ENCODE measurements around the gene WWOX.

WWOX gene

DNA sequence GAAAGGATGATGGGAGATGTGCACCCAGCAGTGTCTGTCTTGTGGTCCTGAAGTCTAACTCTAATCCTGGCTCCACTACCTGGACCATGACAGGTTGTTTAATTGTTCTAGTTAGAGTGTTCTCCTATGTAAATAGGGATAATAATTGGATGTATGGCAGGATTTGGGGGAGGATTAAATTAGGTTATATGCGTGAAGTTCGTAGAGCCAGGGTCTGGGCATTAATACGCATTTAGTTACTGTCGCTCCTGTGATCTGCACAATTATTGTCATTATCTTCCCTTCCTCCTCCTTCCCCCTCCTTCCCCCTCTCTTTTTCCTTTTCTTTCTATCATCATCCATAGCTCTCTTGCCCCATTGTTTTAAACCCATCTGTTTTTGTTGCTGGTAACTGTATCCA is 210.3 kb downstream of the WWOX start:
- no peak for DNase-seq

DNA sequence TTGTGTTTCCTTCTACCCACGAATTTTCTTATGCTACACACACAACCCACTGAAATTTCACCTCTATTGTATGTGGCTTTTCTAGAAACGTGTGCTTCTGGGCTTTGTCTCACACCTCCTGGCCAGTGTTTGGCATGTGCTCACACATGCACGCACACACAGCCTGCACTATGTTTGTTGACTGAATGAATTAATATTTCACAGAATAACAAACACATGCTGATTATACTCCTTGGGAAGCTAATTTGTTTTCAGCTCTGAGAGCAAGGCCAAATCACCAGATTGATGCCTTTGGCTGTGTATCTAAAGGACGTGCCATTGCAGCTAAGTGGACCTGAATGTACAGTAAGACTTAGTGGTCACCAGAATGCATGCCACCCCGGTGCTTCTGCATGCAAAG is 210.7 kb downstream of the WWOX start:
- no peak for DNase-seq

- no peak for DNase-seq
Observed at GRCh38 chr16:78310990-78311561, 211.6 kb downstream of the WWOX start.

DNA sequence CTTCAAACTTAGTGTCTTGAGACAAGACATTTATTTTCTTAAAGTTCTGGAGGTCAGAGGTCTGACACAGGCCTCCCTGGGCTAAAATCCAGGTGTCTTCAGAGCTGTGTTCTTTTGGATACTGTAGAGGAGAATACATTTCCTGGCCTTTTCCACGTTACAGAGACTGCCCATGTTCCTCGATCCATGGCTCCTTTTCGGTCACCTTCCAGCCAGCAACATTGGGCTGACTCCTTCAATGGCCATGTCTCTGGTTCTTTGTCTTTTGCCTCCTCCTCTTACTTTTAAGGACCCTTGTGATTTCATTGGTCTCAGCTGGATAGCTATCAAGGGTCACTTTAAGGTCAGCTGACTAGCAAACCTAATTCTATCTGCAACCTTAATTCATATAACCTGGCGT is 212.4 kb downstream of the WWOX start:
- DNase-seq: no peak

- no peak for DNase-seq
Observed at GRCh38 chr16:78317564-78318240, 218.2 kb downstream of the WWOX start.

GRCh38 chr16:78321620-78322360 is 222.3 kb downstream of the WWOX start:
- DNase-seq: no peak

DNA sequence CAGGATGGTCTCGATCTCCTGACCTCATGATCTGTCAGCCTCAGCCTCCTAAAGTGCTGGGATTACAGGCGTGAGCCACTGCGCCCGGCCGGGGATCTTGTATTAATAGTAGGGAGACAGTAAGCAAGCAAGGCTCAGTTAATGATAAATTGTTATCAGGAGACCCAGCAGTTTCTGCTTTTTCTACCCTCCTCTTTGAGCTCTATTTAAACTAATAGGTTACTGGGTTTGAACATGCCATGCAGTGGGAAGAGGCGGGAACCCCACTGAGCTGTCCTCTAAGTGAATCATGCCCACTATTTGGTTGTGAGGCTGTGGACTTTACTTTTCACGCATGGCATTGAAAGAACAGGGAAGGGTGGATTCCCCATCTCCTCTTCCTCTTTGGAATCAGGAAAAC is 223.9 kb downstream of the WWOX start:
- DNase-seq: no peak

GRCh38 chr16:78324649-78325285 is 225.3 kb downstream of the WWOX start:
- DNase-seq: no peak

- DNase-seq: no peak
Observed at GRCh38 chr16:78325468-78326352, 226.3 kb downstream of the WWOX start.

GRCh38 chr16:78326731-78327130 is 227.3 kb downstream of the WWOX start:
- no peak for DNase-seq

- DNase-seq: no peak
Observed at GRCh38 chr16:78331731-78332130, 232.3 kb downstream of the WWOX start.

DNA sequence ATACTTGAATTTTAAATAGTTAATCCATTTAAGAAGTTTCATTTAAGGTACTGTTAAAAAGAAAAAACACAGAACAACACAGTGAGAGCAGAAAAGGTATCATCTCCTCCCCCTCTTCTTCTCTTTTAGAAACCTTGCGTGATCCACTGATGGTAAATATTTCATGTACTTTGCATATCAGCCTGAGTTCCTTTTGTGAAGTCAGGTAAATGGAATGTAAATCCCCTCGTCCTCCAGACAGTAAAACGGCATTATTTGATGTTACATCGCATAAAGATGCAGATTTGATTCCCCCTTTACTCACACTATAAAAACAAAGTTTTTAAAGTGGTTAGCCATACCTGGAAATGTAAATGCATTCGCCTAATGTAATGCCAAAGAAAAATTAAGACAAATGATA is 234.4 kb downstream of the WWOX start:
- DNase-seq: no peak

DNA sequence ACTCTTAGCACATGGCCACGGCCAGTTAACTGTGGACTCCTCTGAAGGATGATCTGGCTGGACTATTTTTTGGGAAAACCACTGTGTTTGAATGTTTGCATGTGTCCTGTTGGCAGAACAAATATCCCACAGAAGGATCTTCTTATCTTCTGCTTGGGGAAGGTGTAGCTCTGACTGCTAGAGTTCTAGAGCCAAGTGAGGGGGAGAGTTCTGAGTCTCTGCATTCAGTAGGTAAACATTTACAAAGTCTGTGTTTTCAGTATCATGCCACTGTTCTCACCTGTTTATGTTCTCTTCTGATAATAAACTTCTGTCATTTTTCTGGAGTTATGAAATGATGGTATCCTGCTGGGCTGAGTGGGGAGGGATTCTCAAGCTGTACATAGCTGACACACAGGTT is 241.1 kb downstream of the WWOX start:
- DNase-seq: no peak

DNA sequence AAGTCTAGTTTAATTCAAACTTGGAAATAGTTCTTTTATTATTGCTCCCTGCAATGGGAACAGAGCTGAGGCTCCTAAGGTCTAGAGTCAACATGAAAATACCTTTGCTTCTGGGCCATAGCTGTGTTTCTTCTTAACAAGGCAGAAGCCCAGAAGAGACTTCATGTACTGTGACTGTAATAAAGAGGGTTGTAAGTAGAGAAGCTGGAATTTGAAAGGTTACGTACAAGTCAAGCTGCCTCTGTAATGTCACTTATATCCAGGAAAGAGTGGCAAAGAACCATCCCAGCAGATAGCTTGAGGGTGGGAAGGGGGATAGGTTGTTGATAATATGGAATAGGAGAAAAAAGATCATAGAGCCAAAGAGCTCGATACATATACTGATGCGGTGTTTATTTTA is 248.6 kb downstream of the WWOX start:
- DNase-seq: no peak

DNA sequence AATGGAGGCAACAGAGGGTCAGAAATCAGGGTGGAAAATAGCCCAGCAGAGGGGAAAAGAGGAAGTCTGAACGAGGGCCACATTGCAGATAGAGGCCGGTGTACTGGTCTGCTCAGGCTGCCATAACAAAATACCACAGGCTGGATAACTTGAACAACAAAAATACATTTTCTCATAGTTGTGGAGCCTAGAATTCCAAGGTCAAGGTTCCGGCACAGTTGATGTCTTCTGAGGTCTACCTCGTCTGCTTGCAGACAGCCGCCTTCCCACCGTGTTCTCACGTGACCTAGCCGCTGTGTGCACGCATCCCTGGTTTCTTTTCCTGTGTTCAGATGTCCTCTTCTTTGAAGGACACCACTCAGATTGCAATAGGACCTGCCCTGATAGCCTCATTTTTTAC is 249.4 kb downstream of the WWOX start:
- no peak for DNase-seq

DNA sequence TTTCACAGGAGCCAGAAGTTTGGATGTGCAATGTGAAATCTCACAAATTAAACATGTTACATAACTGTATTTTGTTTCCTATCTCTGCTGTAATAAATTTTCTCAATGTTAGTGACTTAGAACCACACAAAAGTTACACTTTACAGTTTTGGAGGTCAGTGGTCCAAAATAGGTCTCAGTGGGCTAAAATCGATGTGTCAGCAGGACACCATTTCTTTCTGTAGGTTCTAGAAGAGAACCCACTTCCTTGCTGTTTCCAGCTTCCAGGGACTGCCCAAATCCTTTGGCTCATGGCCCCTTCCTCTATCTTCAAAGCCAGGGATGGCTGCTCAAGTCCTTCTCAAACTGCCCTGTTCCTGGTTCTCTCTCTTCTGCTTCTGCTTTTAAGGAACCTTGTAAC is 252.7 kb downstream of the WWOX start:
- no peak for DNase-seq

DNA sequence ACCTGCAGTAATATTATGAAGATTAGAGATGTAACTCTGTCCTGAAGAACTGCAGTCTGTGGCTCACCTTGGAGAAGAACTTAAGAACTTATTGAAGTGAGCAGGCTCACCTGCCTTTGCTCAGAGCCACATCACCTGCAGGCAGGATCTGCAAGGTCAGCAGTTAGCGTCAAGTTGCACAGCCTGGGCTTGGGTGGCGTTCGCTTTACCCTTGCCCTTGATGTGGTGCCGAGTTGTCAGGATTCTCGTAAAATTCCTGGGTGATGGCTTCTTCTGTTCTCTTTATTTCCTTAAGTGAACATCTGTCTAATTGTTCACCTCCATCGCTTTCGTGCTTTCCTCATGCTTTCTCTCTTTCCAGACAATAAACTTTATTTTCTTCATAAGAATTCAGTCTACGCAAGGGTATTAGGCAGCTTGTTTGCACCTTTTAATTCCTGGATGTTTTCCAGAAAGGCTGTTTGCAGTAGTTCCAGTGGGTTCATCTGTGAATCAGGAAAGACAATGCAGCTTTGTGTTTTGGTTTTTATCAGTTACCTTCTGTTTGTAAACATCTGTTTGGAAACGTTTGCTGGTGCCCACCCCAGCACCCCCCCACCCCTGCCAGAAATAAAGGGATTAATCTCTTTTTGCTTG is 254.3 kb downstream of the WWOX start:
- no peak for DNase-seq

- no peak for DNase-seq
Observed at GRCh38 chr16:78362524-78363135, 263.2 kb downstream of the WWOX start.

DNA sequence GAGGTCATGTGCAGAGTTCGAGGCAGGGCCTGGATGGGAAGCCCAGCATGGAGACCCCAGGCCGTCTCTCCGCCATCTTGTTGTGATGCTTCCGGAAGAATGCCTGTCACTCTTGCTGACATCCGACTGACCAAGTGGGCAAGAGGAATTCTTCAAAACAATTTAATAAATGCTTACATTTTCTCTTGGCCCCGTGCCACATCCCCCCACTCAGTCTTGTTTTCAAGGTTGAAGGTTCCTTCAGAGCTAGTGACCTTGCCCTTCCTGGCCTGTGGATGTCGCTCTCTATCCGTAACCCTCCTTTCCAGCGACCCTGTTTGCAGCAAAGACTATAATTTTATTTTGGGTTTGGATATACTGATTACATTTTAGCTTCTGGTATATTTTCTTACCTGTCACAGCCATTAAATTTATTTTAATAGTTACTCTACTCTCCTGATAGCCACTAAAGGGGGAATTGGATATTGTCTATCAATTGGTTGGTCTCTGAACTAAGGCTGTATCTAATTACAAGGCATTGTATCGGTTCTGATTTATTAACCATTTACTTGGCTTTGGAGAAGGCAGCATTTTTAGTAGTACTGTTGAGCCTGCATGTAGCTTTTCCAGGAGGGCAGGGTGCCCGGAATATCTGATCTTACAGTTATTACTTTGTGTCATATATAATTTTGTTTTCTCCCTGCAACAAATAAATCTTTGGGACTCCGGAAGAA is 264.5 kb downstream of the WWOX start:
- no peak for DNase-seq

GRCh38 chr16:78364556-78364880 is 265.1 kb downstream of the WWOX start:
- no peak for DNase-seq

DNA sequence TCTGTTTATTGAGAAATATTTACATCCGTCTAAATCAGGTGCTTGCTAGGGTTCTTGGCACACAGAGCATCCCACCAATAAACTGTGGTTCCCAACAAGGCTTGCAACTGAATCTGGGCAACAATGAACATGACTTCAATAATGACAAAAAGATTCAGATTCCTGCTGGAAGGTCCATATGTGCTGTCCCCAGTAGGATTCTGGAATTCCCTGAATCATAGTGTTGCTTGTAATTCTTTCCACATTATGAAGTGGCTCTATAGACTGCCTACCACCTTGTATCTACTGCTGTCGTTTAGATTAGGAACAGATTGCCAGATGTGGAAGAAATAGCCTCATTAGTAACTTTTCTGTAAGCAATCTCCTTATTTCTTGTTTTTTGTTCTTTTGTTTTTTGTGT is 265.9 kb downstream of the WWOX start:
- no peak for DNase-seq
